Measurements from ENCODE around the gene TEX53. TPM values are rescaled to one million over a fixed set of nuclear protein-coding genes. Genes with fewer than 3 reads are reported as not detected.

Gene TEX53
- total RNA-seq, 1 donor from 2014 or later, result not detected

DNA sequence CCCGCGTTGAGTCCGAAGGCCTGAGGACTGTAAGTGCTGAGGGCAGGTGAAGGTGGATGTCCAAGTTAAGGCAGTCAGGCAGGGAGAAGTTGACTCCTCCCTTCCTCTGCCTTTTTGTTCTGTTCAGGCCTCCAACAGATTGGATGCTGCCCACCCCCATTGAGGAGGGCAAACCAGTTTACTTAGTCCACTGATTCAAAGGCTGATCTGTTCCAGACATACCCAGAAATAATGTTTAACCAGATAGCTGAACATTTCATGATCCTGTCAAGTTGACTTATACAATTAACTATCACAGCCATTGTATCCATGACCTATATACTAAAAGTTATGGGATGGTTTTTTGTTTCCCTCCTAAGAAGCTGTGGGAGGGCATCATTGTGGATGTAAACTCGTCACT, 32.7 kb upstream of the TEX53 start:
- no peak for DNase-seq (ENCODE audit: low read depth)

GRCh38 chr9:114689813-114690212, 32.2 kb upstream of the TEX53 start:
- Histone ChIP-seq H3K4me3 (ENCODE audit: low read depth, low read length) (no peak overlapping the region), H3K27me3 (ENCODE audit: control insufficient read depth, insufficient read depth, low read length) (no peaks in the 10 kb centered on the region), H3K36me3 (ENCODE audit: control insufficient read depth, insufficient read depth, low read length) (no peaks in the 10 kb centered on the region)
- no peak for TF ChIP-seq CTCF (IDR thresholded peaks at IDR 0.05; ENCODE audit: insufficient read depth, low read length, poor library complexity, severe bottlenecking)
- DNase-seq (ENCODE audit: low read depth), result no peak

More for the DNA sequence above, 32.7 kb upstream of the TEX53 start:
- Histone ChIP-seq H3K36me3 (ENCODE audit: control insufficient read depth, insufficient read depth, low read length) (no peaks in the 10 kb centered on the region), H3K27me3 (ENCODE audit: control insufficient read depth, insufficient read depth, low read length) (no peaks in the 10 kb centered on the region), H3K4me3 (ENCODE audit: low read depth, low read length) (no peak overlapping the region)
- no peak for TF ChIP-seq CTCF (IDR thresholded peaks at IDR 0.05; ENCODE audit: insufficient read depth, low read length, poor library complexity, severe bottlenecking)

GRCh38 chr9:114688909-114689610, 31.5 kb upstream of the TEX53 start:
- DNase-seq (ENCODE audit: low read depth), result no peak

GRCh38 chr9:114688379-114688778, 30.8 kb upstream of the TEX53 start:
- H3K4me3 ChIP-seq (ENCODE audit: low read depth, low read length), result no peak overlapping the region
- no peak for TF ChIP-seq CTCF (IDR thresholded peaks at IDR 0.05; ENCODE audit: insufficient read depth, low read length, poor library complexity, severe bottlenecking)
- DNase-seq (ENCODE audit: low read depth), result no peak

More at GRCh38 chr9:114688909-114689610, 31.5 kb upstream of the TEX53 start:
- no peak overlapping the region for H3K4me3 ChIP-seq (ENCODE audit: low read depth, low read length)
- no peaks in the 10 kb centered on the region for H3K27me3 ChIP-seq (ENCODE audit: control insufficient read depth, insufficient read depth, low read length)
- H3K36me3 ChIP-seq (ENCODE audit: control insufficient read depth, insufficient read depth, low read length), result no peaks in the 10 kb centered on the region
- no peak for TF ChIP-seq CTCF (IDR thresholded peaks at IDR 0.05; ENCODE audit: insufficient read depth, low read length, poor library complexity, severe bottlenecking)

DNA sequence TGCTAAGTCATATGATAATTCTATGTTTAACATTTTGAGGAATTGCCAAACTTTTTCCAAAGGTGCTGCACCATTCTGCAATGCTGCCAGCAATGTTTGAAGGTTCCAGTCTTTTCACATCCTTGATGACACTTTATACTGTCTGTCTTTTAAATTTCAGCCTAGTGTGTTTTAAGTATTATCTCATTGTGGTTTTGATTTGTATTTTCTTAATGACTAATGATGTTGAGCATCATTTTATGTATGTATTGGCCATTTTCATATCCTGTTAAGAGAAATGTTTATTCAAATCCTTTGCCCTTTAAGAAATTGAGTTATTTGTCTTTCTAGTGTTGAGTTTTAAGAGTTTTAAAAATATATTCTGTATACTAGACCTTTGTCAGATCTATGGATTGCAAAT, 29.4 kb upstream of the TEX53 start:
- no peak for TF ChIP-seq CTCF (IDR thresholded peaks at IDR 0.05; ENCODE audit: insufficient read depth, low read length, poor library complexity, severe bottlenecking)
- no peak overlapping the region for H3K4me3 ChIP-seq (ENCODE audit: low read depth, low read length)
- no peaks in the 10 kb centered on the region for H3K36me3 ChIP-seq (ENCODE audit: control insufficient read depth, insufficient read depth, low read length)
- DNase-seq (ENCODE audit: low read depth), result no peak
- H3K27me3 ChIP-seq (ENCODE audit: control insufficient read depth, insufficient read depth, low read length), result no peaks in the 10 kb centered on the region

More at GRCh38 chr9:114688379-114688778, 30.8 kb upstream of the TEX53 start:
- Histone ChIP-seq H3K27me3 (ENCODE audit: control insufficient read depth, insufficient read depth, low read length) (no peaks in the 10 kb centered on the region), H3K36me3 (ENCODE audit: control insufficient read depth, insufficient read depth, low read length) (no peaks in the 10 kb centered on the region)

GRCh38 chr9:114685951-114686350, 28.3 kb upstream of the TEX53 start:
- no peak for TF ChIP-seq CTCF (IDR thresholded peaks at IDR 0.05; ENCODE audit: insufficient read depth, low read length, poor library complexity, severe bottlenecking)
- Histone ChIP-seq H3K27me3 (ENCODE audit: control insufficient read depth, insufficient read depth, low read length) (no peaks in the 10 kb centered on the region), H3K4me3 (ENCODE audit: low read depth, low read length) (no peak overlapping the region), H3K36me3 (ENCODE audit: control insufficient read depth, insufficient read depth, low read length) (no peaks in the 10 kb centered on the region)
- DNase-seq (ENCODE audit: low read depth), result no peak
